D721Med (cell line): Measurements from ENCODE around the gene SCAMP5.
A peak's percentile ranks its signal among the peaks of the same experiment; 100 is the strongest.

ENCODE experiments used
- DNase-seq: peaks from one replicate; pipeline ENCODE4 v3.0.0; 2011; ENCODE audit warnings: low spot score; ENCODE audit not compliant: insufficient read length
- FAIRE-seq: peaks from 2 replicates; lab custom pipeline; 2011; peaks lifted over from hg19 to GRCh38; lab: Jason Lieb, UNC
- TF ChIP-seq, protein P1 (sequence below): IDR thresholded peaks from 2 replicates; pipeline ENCODE4 v1.5.1; 2012; ENCODE audit warnings: mild to moderate bottlenecking, control low read depth; ENCODE audit not compliant: insufficient read depth; ENCODE audit errors: missing control alignments

Gene SCAMP5

GRCh38 chr15:75033809-75034208 lies 38.4 kb downstream of the SCAMP5 start:
- no peak for DNase-seq
- FAIRE-seq, result no peak
- TF ChIP-seq, protein P1, sequence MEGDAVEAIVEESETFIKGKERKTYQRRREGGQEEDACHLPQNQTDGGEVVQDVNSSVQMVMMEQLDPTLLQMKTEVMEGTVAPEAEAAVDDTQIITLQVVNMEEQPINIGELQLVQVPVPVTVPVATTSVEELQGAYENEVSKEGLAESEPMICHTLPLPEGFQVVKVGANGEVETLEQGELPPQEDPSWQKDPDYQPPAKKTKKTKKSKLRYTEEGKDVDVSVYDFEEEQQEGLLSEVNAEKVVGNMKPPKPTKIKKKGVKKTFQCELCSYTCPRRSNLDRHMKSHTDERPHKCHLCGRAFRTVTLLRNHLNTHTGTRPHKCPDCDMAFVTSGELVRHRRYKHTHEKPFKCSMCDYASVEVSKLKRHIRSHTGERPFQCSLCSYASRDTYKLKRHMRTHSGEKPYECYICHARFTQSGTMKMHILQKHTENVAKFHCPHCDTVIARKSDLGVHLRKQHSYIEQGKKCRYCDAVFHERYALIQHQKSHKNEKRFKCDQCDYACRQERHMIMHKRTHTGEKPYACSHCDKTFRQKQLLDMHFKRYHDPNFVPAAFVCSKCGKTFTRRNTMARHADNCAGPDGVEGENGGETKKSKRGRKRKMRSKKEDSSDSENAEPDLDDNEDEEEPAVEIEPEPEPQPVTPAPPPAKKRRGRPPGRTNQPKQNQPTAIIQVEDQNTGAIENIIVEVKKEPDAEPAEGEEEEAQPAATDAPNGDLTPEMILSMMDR, result no peak

- FAIRE-seq (no peak), DNase-seq (no peak)
- TF ChIP-seq, protein P1, result no peak
Observed at GRCh38 chr15:75034615-75035014, 39.3 kb downstream of the SCAMP5 start.

DNA sequence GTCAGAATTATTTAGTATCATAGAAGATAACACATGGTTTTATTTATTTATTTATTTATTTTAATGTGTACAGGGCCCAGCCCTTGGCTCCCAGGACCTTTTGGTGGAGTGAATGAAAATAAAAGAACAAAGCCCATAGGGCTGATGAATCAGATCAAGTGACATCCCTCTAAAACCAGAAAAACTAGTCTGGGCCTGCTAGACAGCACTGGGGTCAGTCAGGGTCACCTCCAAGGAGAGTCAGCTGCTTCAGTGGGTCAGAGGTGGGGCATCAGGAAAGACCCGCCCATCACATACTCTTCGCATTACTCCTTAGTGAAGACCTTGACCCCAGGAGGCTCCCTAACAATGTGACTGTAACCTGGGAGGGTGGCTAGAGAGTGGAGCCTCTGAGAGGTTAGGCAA lies 40.9 kb downstream of the SCAMP5 start:
- FAIRE-seq (no peak), DNase-seq (no peak)
- TF ChIP-seq, protein P1, result no peak

DNA sequence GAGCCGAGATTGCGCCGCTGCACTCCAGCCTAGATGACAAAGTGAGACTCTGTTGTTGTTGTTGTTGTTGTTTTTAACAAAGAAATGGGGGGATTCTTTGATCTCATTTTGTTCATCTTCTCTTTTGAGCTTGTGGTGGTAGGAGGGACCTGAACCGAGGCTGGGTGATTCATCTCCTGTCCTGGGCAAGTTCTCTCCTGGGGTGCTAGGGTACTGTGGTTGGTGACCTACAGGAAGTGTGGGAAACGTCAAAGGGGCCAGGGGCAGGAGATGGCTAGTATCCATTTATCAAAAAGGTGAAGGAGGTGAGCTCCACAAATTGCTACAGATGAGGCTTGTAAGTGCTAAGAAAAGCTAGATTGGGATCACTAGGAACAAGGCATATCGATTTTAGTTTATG lies 42.3 kb downstream of the SCAMP5 start:
- TF ChIP-seq, protein P1, result no peak
- DNase-seq, result no peak
- FAIRE-seq, result no peak

DNA sequence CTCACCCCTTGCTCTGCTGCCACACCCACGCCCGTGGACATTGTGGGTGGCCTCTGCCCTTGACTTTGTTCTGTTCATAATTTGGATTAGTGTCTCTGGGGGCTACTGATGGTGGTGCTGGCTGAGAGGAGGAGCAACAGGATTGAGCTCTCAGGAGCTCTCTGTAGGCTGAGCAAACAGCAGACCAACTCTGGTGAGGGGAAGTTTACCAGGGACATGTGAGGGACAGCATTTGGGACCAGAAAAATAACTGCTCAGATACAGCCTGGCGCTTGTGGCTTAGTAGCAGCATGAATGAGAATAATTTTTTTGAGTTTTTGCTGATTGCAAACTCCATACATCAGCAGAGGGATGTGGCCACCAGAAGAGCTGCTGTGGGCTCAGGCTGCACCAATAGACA lies 42.9 kb downstream of the SCAMP5 start:
- DNase-seq (no peak), FAIRE-seq (no peak)

DNA sequence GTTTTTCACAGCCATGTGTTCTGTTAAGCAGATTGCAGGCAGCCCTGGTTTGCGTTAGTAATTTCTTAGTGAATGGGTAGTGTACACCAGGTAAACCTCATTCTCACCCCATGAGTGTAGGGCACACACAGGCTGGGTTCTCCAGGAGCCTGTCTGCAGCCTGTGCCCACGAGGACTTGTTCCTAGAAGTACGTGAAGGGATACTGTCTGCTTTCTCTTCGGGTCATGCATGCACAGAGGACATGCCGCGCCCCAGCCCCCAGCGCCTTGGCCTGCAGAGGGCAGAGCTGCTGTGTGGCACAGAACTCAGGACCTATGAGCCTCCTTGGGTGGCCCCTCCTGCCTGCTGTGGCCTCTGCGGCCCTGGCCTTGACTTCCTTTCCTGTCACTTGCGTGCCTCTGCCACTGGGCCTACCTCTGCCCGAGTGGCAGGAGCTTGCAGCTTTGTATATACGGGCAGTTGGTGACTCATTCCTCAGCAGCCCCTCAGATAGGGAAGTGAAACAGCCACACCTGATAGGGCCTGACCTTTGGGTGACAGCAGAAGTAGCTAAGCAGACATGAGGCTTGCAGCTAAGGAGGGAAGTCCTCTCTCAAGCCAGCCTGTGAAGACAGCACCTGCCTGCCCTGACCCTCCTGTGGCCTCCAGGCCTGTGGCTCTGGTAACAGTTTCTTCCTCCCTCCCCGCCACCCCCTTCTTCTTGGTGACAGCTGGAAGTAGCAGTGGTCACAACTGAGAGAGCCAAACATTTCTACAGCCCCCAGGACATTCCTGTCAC lies 47.6 kb downstream of the SCAMP5 start:
- FAIRE-seq, result no peak
- DNase-seq, result no peak
- TF ChIP-seq, protein P1, result peak; percentile 34

More for the DNA sequence above, 42.9 kb downstream of the SCAMP5 start:
- TF ChIP-seq, protein P1, result no peak
